GM21423 (cell line): ENCODE measurements around the gene FXYD2.

Experiments
- ATAC-seq: cut with Tn5 transposase; IDR thresholded peaks from one replicate; pipeline ENCODE4 v1.9.1; 2021; ENCODE audit warnings: mild to moderate bottlenecking, moderate library complexity; ENCODE audit not compliant: unreplicated experiment

The FXYD2 gene

DNA sequence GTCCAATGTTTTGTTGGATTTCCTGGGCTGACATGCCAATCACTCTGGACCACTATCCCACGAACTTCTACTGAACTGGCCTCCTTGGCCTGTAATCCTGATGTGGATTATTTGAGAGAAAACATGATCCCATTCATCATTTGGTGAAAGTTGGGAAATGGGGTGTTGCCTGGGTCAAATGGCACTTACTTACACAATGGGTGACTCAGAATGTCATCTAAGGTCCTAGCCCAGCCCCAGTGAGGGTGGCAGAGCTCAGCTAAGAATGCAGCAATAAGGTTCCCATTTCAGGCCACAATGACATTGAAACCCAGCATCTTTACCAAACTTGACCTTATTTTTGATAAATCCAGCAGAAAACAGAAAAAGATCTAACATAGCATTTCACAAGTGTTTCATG is 19.5 kb downstream of the FXYD2 start:
- ATAC-seq = no peak

DNA sequence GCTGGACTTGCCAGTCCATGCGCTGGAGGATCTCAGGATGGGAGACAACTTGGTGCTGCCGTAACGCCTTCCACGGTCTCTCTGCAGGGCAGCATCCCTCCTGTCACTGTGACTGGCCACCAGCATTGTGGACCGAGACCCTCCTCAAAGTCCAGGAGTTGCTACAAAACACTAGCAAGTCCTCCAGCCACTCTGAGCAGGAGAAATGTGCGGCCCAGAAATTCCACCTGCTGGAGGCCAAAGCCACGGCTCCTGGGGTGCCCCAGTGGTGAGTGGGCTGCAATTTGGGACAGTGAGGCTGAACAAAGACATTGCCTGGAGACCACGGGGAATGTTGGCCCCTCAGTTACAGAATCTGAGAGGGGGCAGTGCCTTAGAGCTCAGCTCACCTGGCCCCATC is 20.6 kb downstream of the FXYD2 start:
- no peak for ATAC-seq

DNA sequence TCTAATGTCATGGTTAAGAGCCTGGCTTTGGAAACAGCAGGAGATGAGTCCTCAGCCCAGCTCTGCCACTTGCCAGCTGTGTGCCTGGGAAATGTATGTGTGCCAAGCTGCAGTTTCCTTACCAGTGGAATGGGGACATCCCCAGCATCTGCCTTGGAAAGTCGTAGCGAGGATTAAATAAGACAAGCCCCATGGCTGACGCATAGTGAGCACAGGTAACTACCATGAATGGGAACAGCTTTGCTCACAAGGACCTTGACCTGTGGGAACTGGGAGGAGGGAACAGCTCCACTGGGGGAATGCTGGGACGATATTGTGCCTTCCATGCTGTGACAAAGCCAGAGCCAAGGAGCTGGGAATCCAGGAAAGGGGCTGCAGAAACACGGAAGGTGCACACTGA is 24.9 kb downstream of the FXYD2 start:
- no peak for ATAC-seq

- ATAC-seq = no peak
These were observed 27.5 kb downstream of the FXYD2 start, which contains the start of gene DSCAML1 for GRCh38 chr11:117796872-117797529. DSCAML1 (minus strand) TSS chr11:117797216; CDS start chr11:117797079, 137 bp downstream.

- ATAC-seq = no peak
These were observed 28.1 kb downstream of the FXYD2 start for GRCh38 chr11:117796456-117796871.

- no peak for ATAC-seq
These were observed 28.7 kb downstream of the FXYD2 start for GRCh38 chr11:117795638-117796455.

DNA sequence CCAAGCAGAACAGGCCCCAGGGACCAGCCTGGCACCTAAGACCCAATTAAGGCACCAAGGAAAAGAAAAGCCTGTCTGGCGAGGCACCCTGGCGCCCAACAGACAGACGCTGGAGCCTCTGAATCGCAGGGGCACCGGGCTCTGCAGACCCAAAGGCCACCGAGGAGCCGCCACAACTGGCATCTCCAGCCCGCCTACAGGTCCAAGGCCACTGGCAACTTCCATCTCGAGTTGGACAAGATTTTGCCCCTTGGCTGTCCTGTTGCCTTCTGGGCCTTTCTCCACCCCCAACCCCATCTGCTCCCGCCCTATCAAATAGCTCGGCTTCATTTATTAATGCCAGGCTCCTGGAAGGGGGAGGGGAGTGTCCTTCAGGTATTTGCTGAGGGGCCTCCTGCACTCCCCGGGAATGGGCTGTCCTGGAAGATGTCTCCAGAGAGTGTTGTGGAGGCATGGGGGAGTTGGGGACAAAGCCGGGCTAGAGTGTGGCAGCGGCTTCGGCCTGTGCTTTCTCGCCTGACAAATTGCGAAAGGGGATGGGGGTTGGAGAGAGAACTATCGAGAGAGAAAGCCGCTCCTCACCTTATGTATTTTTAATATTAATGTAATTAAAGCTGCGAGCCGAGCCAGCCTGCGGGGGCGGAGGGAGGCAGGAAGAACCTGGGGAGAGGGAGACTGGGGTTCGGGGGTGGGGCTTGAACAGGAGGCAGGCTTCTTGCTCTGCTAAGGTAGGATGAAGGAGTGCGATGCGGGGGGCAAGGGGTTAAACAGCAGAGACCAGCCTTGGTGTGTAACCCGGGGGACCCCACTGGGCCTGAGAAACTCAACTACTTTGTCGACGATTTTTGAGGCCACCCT is 29.5 kb downstream of the FXYD2 start:
- ATAC-seq = no peak

- ATAC-seq = no peak
These were observed 30.4 kb downstream of the FXYD2 start for GRCh38 chr11:117794135-117794534.

GRCh38 chr11:117793583-117793982 is 31.0 kb downstream of the FXYD2 start:
- no peak for ATAC-seq

- ATAC-seq = no peak
These were observed 31.6 kb downstream of the FXYD2 start for GRCh38 chr11:117792992-117793391.

DNA sequence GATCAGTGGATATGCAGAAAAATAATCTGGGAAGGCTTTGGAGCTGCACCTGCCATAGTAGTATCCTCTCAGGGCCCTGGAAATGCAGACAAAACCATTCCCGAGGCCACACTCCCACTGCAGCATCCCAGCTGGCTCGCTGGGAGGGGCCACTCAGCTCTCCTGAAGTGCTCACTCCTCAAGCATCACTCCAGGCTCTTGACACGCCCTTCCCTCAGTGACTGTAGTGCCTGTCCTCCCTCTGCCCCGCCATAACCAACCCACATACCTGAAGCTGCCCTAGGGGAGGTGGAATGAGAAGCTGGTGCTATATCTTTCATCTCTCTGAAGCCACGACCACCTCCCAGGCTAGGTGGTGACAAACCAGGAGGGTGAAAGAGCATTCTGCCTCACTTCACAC is 32.3 kb downstream of the FXYD2 start:
- no peak for ATAC-seq

DNA sequence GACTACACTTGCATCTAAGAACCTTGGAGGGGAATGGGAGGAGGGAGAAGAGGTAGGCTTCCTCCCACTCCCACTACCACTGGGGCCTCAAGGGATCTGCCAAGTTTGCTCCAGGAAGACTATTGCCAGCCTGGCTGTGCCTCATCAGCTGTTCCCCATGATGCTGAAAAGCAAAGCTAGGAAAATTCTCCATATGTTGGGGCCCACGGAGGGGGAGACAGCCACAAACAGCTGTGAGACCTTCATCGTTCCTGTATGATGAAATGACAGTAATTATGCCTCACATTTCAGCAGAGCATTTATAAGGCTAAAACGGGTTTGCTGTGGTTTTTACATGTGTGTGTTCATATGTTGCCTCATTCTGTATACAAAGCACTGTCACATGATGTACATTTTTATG is 34.3 kb downstream of the FXYD2 start:
- ATAC-seq = no peak

- ATAC-seq = no peak
These were observed 35.3 kb downstream of the FXYD2 start for GRCh38 chr11:117789241-117789640.

DNA sequence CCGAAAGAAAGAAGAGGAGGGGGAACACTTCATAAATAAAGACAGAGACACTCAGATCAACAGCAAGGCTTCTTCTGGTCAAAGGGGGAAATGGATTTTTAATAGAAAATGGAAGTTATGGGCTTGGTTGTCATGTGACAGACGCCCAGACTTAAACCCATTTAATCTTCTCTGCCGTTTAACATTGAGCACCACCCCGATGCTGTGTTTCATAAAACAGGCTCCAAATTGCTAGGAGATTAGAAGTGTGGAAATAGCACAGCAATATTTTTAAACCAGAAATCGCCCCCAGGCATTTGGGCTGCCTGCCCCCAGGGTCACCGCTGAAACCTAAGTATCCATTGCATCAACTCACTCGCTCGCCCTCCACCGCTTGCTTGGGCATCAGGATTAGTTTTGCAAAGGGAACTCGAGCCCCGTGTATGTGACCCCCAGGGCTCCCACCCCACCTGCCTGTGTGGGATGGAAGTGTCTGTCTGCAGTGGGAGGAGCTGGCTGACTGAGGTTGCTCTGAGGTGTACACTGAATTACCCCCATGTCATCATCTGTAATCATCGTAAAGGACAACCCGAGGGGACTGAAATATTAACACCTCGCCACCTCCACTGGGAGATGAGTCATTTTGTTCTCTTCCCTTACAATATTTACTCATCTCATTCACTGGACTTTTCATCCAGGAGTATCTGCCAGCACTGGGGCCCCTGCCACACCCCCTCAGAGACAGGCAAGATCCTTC is 38.2 kb downstream of the FXYD2 start:
- ATAC-seq = no peak

DNA sequence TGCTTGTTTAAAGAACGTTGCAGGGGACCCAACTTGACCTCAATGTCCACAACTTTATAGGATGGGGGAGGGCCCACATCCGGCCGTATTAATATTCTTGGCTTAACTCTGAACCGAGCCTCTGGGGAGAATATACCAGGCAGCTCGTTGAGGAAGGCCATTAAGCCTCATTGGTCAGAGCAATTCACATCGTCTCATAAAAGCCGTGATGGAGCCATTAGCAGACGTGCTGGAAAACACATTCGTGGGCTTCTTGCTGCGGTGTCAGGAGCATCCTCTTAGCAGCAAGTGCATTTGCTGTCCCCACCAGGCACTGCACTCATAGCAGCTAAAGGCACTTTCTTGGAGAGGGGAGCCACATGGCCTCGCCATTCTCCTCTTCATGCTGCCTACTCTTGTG is 42.4 kb downstream of the FXYD2 start:
- ATAC-seq = no peak

- ATAC-seq = no peak
These were observed 42.9 kb downstream of the FXYD2 start for GRCh38 chr11:117781627-117782026.

DNA sequence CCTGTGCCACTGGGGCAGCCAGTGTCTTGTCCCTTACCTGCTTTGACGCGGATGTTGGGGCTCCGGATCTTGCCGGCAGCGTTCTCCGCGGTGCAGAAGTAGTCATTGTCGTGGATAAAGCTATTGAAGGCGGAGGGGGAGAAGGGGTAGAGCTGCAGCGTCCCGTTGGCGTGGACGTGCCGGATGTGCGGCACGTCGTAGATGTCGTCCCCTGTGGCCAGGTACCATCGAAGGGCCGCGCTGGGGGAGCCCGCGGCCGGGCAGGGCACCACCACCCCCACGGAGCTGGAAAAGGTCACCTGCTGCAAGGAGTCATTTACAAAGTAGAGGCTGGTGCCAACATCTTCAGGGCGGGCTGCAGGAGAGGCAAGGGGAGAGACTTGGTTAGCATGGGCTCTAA is 44.1 kb downstream of the FXYD2 start:
- ATAC-seq = no peak

GRCh38 chr11:117774553-117774952 is 50.0 kb downstream of the FXYD2 start:
- ATAC-seq = no peak

DNA sequence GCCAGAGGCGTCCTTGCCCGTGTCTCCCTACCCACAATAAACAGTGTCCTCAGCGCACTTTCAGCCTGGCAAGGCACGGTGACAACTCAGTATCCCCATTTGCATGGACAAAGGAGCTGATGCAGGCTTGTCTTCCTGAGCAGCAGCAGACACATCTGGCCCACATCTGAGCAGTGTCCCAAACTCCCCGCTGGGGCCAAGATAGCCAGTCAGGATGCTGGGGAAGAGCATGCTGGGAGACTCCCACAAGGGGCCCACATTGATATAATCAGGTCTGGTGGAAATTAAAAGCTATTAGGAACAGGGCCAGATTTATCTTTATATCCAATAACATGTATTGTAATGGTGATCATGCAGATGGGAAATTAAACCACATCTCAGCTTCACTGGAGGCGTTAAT is 52.2 kb downstream of the FXYD2 start:
- ATAC-seq = no peak

DNA sequence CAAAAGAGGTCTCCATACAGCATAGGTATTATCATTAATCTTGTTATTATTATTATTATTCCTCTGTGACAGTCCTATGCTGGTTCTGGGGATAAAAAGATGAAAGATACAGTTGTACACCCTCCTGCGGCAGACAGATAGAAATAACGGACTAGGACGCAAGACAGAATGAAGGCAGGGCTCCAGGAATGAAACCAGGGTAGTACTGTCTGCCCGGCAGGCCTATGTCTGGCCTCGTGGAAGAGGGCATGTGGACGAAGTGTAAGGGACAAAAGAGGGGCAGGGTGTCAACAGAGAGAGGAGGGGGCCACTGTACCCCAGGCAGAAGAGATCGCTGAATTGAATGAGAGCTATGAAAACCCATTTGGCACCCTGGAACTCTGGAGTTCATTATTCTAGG is 52.7 kb downstream of the FXYD2 start:
- no peak for ATAC-seq

GRCh38 chr11:117771197-117771596 is 53.3 kb downstream of the FXYD2 start:
- no peak for ATAC-seq
